HG03039 (cell line): Measurements from ENCODE around the gene ADGRD2.

ENCODE experiments used
- ATAC-seq: cut with Tn5 transposase; IDR thresholded peaks from one replicate; pipeline ENCODE4 v1.9.1; 2021; ENCODE audit warnings: mild to moderate bottlenecking, moderate library complexity; ENCODE audit not compliant: unreplicated experiment

Gene ADGRD2

GRCh38 chr9:124477648-124478285 is 27.5 kb downstream of the ADGRD2 start:
- no peak for ATAC-seq

- no peak for ATAC-seq
Observed at GRCh38 chr9:124478354-124478753, 28.1 kb downstream of the ADGRD2 start.

GRCh38 chr9:124479371-124479770 is 29.1 kb downstream of the ADGRD2 start:
- ATAC-seq, result no peak

- ATAC-seq, result no peak
Observed at GRCh38 chr9:124479947-124480620, 29.8 kb downstream of the ADGRD2 start.

GRCh38 chr9:124480621-124480981 is 30.4 kb downstream of the ADGRD2 start:
- ATAC-seq, result no peak

GRCh38 chr9:124481115-124481514 is 30.9 kb downstream of the ADGRD2 start:
- no peak for ATAC-seq

- ATAC-seq, result no peak
Observed at GRCh38 chr9:124482431-124483031, 32.3 kb downstream of the ADGRD2 start.

GRCh38 chr9:124483481-124483880 is 33.2 kb downstream of the ADGRD2 start:
- no peak for ATAC-seq

- ATAC-seq, result no peak
Observed at GRCh38 chr9:124485201-124485600, 35.0 kb downstream of the ADGRD2 start.

GRCh38 chr9:124485936-124486335 is 35.7 kb downstream of the ADGRD2 start:
- ATAC-seq, result no peak

GRCh38 chr9:124486778-124487259 is 36.6 kb downstream of the ADGRD2 start:
- ATAC-seq, result no peak

GRCh38 chr9:124487260-124488182 is 37.3 kb downstream of the ADGRD2 start:
- ATAC-seq, result no peak

- ATAC-seq, result no peak
Observed at GRCh38 chr9:124488641-124489210, 38.5 kb downstream of the ADGRD2 start.

GRCh38 chr9:124489222-124489621 is 39.0 kb downstream of the ADGRD2 start:
- ATAC-seq, result no peak

GRCh38 chr9:124490004-124490403 is 39.8 kb downstream of the ADGRD2 start:
- no peak for ATAC-seq

GRCh38 chr9:124491049-124491975 is 41.1 kb downstream of the ADGRD2 start:
- ATAC-seq, result no peak

- no peak for ATAC-seq
Observed at GRCh38 chr9:124492818-124493217, 42.6 kb downstream of the ADGRD2 start.

- ATAC-seq, result no peak
Observed at GRCh38 chr9:124493218-124493617, 43.0 kb downstream of the ADGRD2 start.

- ATAC-seq, result peak; percentile 52
Observed at GRCh38 chr9:124493794-124494479, 43.7 kb downstream of the ADGRD2 start.
